ENCODE data around the gene KATNAL1. TPM values are rescaled to one million over a fixed set of nuclear protein-coding genes. Genes with fewer than 3 reads are reported as not detected.

The KATNAL1 gene
- total RNA-seq, 2 experiments from 2014 or later = 19.4 to 20.7 TPM

DNA sequence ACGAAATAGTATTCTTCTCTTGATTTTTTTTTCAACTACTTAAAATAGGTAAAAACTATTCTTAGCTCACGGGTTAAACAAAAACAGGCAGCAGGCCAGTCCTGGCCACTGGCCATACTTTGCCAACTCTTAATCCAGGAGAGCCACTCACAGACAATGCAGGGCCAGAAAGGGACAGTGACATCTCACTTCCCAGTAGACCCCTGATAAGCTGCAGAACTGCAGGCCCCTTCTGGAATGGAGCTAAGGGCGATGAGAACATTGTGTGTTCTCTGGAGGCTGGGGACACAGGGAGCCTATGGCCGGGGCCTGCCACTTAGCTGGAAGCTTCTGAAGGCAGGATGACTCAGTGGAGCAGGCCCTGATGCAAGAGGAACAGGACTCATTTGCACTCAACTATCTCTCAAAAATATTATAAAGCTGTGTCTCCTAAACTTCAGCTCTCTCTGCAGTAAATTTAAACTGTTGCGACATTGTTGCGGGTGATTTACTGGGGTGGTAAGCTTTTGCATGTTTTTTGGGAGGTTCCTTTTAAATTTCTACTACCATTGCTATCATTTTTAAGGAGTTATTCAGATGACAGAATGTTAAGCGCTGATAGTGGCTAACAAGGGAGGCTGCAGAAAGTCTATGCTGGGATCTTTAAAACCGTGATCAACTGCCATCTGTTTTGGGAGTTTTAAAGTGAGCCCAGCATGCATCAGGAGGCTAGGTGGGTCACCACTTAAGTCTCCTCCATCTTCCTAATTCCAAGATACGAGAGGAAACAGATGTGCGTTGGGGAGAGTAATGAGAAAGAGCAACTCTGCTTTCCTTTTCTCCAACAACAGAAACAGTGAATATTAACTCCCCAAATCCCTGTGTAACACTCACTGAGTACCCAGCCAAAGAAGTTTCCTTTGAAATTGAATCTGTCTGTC, 33.2 kb upstream of the KATNAL1 start:
- no peak overlapping the region for H3K4me3 Mint-ChIP-seq
- H3K4me1 Mint-ChIP-seq = peaks cover 11% of the 10 kb centered on the region
- no peak for DNase-seq
- no peak for ATAC-seq (ENCODE audit: low read depth)
- H3K27ac Mint-ChIP-seq = no peak overlapping the region
- H3K36me3 Mint-ChIP-seq = peaks cover 8% of the 10 kb centered on the region
- peaks cover 26% of the 10 kb centered on the region for H3K27me3 Mint-ChIP-seq
- POLR2A ChIA-PET = no interaction called here
- peaks cover 1% of the 10 kb centered on the region for H3K9me3 Mint-ChIP-seq

DNA sequence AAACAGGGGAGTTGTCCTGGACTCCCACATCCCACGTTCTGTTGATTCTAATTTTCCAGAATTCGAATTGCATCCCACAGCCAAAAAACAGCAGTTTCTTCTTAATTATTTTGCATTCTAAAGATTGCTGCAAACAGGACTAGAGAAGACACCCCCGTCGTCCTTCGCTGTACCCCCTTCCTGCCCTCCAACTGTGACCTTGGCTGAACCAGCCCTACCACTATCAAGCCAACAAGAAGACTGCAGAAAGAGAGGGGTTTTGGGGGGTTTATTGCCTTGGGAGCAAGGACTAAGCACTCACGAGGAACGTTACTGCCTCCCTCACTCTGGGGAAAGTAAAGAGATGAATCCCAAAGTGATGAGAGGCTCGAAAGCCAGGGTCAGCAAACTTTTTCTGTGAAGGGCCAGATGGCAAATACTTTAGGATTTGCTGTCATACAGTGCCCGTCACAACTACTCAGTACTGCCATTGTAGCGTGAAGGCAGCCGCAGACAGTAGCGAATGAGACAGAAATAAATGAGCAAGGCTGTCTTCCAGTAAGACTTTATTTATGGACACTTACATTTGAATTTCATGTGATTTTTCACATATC, 32.5 kb upstream of the KATNAL1 start:
- H3K4me1 Mint-ChIP-seq = peaks cover 4% of the 10 kb centered on the region
- no peak for DNase-seq
- H3K9me3 Mint-ChIP-seq = no peaks in the 10 kb centered on the region
- ATAC-seq (ENCODE audit: low read depth) = no peak
- H3K27ac Mint-ChIP-seq = no peak overlapping the region
- peaks cover 24% of the 10 kb centered on the region for H3K27me3 Mint-ChIP-seq
- no peak overlapping the region for H3K4me3 Mint-ChIP-seq
- H3K36me3 Mint-ChIP-seq = no peaks in the 10 kb centered on the region
- POLR2A ChIA-PET = no interaction called here

DNA sequence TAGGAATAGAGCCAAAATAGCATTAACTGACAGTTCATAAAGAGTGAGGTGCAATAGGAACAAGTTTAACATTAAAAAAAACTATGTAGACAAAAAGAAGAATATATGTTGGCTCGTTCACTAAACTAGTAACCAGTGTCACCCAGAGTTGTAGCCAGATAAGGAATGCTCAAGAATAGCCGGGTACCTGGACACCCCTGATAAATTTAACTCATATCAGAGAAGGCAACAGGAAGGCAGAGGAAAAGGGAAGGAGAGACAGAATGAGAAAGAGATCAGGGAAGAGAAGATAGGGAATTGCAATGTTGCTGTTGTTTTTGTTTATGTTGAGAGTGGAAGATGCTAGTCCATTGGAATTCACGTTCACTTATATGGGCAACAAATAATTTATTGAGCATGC, 31.6 kb upstream of the KATNAL1 start:
- POLR2A ChIA-PET = no interaction called here
- no peaks in the 10 kb centered on the region for H3K36me3 Mint-ChIP-seq

DNA sequence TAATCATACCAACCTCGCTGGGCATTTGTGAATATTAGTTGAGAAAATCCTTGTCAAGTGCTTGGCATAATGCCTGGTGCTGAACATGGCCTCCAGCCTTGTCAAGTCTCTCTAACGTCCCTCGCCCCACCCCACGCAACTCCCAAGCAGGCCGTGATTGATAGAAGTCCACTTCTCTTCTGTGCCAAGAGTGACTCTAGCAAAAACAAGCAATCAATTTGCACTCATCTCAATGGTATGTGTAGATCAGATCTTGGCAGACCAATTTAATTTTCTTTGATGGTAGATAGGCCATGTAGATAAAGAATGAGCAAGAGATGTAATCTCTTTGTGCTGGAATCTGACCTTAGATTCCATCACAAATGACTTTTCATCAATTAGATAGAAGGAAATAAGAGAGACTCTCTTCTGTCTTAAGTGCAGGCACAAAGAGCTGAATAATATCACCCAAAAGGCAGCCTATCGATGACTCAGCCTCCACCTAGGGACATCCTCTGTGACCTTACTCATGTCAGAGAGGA, 31.0 kb upstream of the KATNAL1 start:
- ATAC-seq (ENCODE audit: low read depth) (no peak), DNase-seq (no peak)
- Mint-ChIP-seq H3K36me3 (no peaks in the 10 kb centered on the region), H3K9me3 (no peaks in the 10 kb centered on the region), H3K27me3 (peaks cover 22% of the 10 kb centered on the region), H3K4me3 (no peak overlapping the region), H3K27ac (no peak overlapping the region), H3K4me1 (peaks cover 4% of the 10 kb centered on the region)
- POLR2A ChIA-PET = no interaction called here

More for the DNA sequence above, 31.6 kb upstream of the KATNAL1 start:
- no peak for DNase-seq
- no peak overlapping the region for H3K4me3 Mint-ChIP-seq
- peaks cover 27% of the 10 kb centered on the region for H3K27me3 Mint-ChIP-seq
- H3K27ac Mint-ChIP-seq = no peak overlapping the region
- H3K4me1 Mint-ChIP-seq = peaks cover 4% of the 10 kb centered on the region
- no peaks in the 10 kb centered on the region for H3K9me3 Mint-ChIP-seq
- ATAC-seq (ENCODE audit: low read depth) = no peak

DNA sequence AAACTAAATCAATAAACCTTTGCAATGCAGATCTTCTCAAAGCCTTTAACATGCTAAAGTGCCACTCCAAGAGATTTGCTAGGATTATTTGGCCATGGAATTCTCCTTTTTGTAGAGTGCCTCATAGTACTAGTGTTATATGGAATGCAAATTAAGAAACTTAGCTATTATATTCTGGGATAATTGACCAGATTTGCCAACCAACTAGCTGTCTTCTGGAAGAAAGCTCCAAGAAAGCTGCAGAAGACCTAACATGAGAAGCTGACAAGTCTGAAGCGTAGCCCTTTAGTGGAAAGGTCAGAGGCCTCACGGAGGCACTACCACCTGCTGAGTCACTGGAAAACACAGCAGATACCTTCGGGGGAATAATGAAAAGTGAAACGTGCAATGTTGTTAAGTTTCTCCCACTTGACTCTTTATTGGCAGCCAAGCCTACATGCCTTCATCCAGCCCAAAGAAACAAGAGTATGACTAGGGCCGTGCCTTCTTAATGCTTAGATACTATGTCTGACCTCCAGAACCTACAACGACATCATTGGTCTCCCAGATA, 29.8 kb upstream of the KATNAL1 start:
- POLR2A ChIA-PET = no interaction called here
- H3K27me3 Mint-ChIP-seq = peaks cover 15% of the 10 kb centered on the region
- no peak overlapping the region for H3K4me3 Mint-ChIP-seq
- no peak for ATAC-seq (ENCODE audit: low read depth)
- peaks cover 2% of the 10 kb centered on the region for H3K4me1 Mint-ChIP-seq
- no peaks in the 10 kb centered on the region for H3K36me3 Mint-ChIP-seq
- no peaks in the 10 kb centered on the region for H3K9me3 Mint-ChIP-seq
- no peak for DNase-seq
- H3K27ac Mint-ChIP-seq = no peak overlapping the region

DNA sequence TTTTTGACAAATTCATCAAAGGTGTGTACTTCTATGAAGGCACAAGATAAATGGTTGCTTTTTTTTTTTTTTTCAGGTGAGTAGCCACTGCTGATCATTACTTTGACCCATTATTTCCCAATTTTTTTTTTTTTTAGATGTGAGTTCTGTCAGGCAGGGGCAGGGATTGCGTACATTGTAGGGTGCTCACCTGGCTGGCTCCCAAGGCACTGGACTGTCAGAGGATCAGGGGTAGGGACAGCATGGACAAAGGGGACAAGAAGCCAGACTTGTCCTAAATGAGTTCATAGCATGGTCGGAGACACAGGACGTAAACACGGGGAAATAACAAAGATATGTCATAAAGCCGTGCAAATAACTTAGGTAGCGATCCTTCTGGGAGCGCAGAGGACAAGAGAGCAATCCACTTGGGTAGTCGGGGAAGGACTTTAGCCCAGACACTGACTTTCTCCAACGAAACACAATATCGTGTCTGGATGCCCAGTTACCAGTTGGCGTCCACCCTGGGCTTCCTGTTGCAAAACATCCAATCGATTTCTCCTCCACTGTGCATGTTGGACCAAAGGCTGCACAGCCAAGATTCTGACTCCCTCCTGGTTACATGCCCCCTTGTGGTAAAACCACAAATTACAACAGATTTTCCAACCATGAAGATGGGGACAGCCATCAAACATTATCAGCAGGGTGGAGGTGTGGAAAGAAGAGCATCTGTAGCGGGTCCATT, 27.5 kb upstream of the KATNAL1 start:
- ATAC-seq (ENCODE audit: low read depth) (peak; percentile 67), DNase-seq (no peak)
- Mint-ChIP-seq H3K27ac (no peak overlapping the region), H3K4me1 (no peaks in the 10 kb centered on the region), H3K9me3 (no peaks in the 10 kb centered on the region), H3K4me3 (no peak overlapping the region), H3K27me3 (peaks cover 13% of the 10 kb centered on the region), H3K36me3 (no peaks in the 10 kb centered on the region)
- POLR2A ChIA-PET = interaction anchor here (0.7 to 1.5 kb wide), 2 partner anchors 37 to 100 kb away, joined by 4 to 7 read pairs; no protein-coding TSS in a partner anchor

DNA sequence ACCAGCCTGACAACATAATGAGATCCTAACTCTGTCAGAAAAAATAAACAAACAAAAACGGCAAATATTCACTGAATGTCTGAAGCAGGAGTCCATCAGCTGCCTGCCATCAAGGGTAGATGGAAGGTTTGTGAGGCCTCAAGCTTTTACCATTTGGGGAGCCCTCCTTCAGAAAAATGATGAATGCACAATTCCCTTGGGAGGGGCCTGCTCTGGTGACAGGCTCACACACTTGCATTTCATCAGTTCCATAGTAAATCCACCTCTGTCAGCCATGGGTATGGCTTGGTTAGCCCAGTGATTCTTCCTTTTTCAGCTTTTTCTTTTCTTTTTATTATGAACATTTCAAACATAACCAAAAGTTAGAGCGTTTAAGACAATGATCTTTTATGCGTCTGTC, 26.3 kb upstream of the KATNAL1 start:
- H3K27ac Mint-ChIP-seq = no peak overlapping the region
- H3K4me1 Mint-ChIP-seq = peaks cover 3% of the 10 kb centered on the region
- ATAC-seq (ENCODE audit: low read depth) (no peak), DNase-seq (no peak)
- H3K4me3 Mint-ChIP-seq = no peak overlapping the region
- POLR2A ChIA-PET = no interaction called here
- H3K27me3 Mint-ChIP-seq = peaks cover 13% of the 10 kb centered on the region
- no peaks in the 10 kb centered on the region for H3K9me3 Mint-ChIP-seq
- H3K36me3 Mint-ChIP-seq = no peaks in the 10 kb centered on the region

DNA sequence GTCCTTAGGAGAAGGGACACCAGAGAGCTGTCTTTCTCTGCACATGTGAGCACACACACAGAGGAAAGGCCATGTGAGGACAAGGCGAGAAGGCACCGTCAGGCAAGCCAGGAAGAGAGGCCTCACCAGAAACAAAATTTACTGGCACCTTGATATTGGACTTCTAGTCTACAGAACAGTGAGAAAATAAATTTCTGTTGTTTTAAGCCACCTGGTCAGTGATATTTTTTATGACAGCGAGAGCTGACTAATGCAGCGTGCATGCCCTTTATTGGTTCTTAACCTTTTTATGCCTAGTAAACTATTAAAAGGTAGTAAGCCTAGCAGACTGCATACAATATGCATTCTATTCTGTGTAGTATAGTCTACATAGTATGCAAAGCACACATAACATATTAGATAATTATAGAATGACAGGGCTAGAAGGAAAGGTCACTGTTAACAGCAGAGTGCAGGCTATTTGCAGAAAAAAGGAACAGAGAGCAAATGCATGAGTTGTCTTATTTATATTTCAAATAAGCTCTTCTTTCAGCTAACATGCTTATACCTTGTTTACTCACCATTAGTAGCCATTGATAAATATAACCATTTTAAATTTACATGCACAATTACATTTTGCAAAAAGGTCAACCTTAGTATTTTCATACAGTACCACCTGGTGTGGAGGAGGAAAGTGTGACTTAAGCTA, 25.2 kb upstream of the KATNAL1 start:
- no peak overlapping the region for H3K27ac Mint-ChIP-seq
- H3K9me3 Mint-ChIP-seq = no peaks in the 10 kb centered on the region
- POLR2A ChIA-PET = no interaction called here
- peaks cover 13% of the 10 kb centered on the region for H3K27me3 Mint-ChIP-seq
- no peak overlapping the region for H3K4me3 Mint-ChIP-seq
- ATAC-seq (ENCODE audit: low read depth) = no peak
- no peaks in the 10 kb centered on the region for H3K36me3 Mint-ChIP-seq
- peaks cover 3% of the 10 kb centered on the region for H3K4me1 Mint-ChIP-seq
- no peak for DNase-seq

DNA sequence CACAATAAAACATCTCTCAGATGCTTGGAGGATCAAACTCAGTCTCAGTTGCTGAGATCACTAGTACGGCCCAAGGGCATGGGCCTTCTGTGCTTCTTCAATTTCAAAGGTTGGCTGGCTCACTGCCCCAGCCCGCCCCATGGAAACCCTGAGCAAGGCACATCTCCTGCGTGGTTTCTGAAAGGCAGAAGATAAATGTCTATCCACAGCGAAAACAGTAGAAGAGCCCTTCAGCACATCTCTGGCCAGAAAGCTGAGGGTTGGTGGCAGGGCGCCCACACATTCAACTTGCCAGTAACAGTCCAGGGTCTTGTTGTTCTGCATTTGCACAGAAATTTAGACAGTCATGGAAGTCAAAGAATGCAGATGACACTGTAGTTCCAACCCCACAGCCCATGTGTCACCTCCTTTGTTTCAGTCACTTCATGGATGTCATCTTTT, 24.0 kb upstream of the KATNAL1 start:
- Mint-ChIP-seq H3K4me1 (peaks cover 4% of the 10 kb centered on the region), H3K27me3 (peaks cover 18% of the 10 kb centered on the region), H3K4me3 (no peak overlapping the region), H3K36me3 (no peaks in the 10 kb centered on the region), H3K27ac (no peak overlapping the region), H3K9me3 (no peaks in the 10 kb centered on the region)
- DNase-seq (no peak), ATAC-seq (ENCODE audit: low read depth) (no peak)
- POLR2A ChIA-PET = no interaction called here

DNA sequence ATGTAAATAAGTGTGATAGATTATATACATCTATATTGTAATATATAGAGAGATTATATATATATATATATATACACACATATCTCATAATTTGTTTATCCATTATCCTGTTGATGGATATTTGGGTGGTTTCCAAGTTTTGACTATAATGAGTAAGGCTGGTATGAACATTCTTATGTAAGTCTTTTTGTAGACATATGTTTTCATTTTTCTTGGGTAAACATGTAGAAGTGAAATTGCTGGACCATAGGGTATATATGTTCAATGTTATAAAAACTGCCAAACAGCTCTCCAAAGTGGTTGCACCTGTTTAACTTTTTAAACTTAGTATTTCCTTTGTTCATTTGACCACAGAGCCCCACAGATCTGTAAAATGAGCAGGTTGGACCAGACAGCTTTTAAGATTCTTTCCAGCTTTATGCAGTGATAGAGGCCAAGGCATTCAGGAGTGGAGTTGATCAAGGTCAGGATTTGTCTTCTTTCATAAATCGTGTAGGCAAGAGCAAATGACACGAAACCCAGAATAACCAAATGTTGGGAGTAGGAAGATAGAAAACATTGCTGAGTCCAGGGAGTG, 21.7 kb upstream of the KATNAL1 start:
- ATAC-seq (ENCODE audit: low read depth) = no peak
- no peak overlapping the region for H3K27ac Mint-ChIP-seq
- H3K36me3 Mint-ChIP-seq = no peaks in the 10 kb centered on the region
- POLR2A ChIA-PET = no interaction called here
- peaks cover 8% of the 10 kb centered on the region for H3K4me1 Mint-ChIP-seq
- H3K27me3 Mint-ChIP-seq = peaks cover 24% of the 10 kb centered on the region
- no peak overlapping the region for H3K4me3 Mint-ChIP-seq
- DNase-seq = no peak
- no peaks in the 10 kb centered on the region for H3K9me3 Mint-ChIP-seq

DNA sequence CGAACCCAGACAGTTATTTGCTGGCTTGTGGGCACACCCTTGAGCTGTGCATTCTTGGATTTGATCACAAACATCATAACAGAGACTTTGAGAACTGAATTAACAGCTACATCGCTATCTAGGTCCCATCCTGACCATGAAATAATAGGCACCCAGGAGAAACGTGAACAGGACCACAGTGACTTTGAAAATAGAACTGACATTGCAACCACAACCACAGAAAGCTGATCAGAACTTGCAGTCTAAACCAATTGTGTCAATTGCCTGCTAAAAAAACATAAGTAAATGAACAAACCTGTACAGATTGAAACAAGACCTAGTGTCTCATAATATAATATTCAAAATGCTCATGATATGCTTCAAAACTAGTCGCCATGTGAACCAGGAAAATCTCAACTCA, 18.3 kb upstream of the KATNAL1 start:
- POLR2A ChIA-PET = no interaction called here
- Mint-ChIP-seq H3K4me3 (no peak overlapping the region), H3K27ac (no peak overlapping the region), H3K9me3 (no peaks in the 10 kb centered on the region), H3K4me1 (peaks cover 8% of the 10 kb centered on the region), H3K27me3 (peaks cover 19% of the 10 kb centered on the region), H3K36me3 (no peaks in the 10 kb centered on the region)
- ATAC-seq (ENCODE audit: low read depth) (no peak), DNase-seq (no peak)

DNA sequence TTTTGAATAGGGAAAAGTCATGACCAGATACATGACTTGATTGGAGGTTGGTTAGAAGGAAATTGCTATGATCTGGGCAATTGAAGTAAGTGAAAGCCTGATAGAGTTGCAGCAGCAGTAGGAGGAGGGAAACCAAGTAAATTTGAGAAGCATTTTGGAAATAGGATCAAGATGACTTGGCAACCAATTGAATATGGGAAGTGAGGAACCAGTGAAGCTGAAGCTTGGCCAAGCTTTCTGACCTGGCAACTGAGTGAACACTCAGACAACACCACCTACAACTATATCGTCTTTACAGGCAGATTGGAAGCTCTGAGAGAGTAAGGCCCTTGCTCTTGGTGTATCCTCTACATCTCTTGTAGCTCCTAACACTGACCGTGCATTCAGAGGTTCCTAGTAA, 16.2 kb upstream of the KATNAL1 start:
- POLR2A ChIA-PET = no interaction called here
- ATAC-seq (ENCODE audit: low read depth) = no peak
- no peak for DNase-seq
- Mint-ChIP-seq H3K9me3 (no peaks in the 10 kb centered on the region), H3K4me3 (no peak overlapping the region), H3K27me3 (peaks cover 19% of the 10 kb centered on the region), H3K4me1 (peaks cover 6% of the 10 kb centered on the region), H3K36me3 (no peaks in the 10 kb centered on the region), H3K27ac (no peak overlapping the region)

Measured in activated naive CD8-positive, alpha-beta T cell treated with anti-CD3 and anti-CD28 coated beads, Interleukin-2, amount 10 ng/mL, durations not matched to agents 7 days and 5 days (primary cell).